Breast epithelium (tissue), 4 donors: ENCODE measurements around the gene FAM13B. TPM values are rescaled to one million over a fixed set of nuclear protein-coding genes. Genes with fewer than 3 reads are reported as not detected.
A peak's percentile ranks its signal among the peaks of the same experiment; 100 is the strongest.

Experiments used
- DNase-seq, 2 donors: peaks; one replicate each; pipeline ENCODE4 v3.0.0-alpha.2; 2019; ENCODE audit warnings: low spot score in 2 of 2
- H3K27ac ChIP-seq, 2 donors: fragments of 200-600 bp; sonication (generic) in 1 of 2; one replicate each; pipeline ENCODE4 v1.5.1; 2016 to 2019; ENCODE audit warnings: mild to moderate bottlenecking in 1 of 2
- H3K27me3 ChIP-seq, 2 donors: fragments of 200-600 bp; sonication (generic) in 1 of 2; one replicate each; pipeline versions ENCODE4 v1.5.1 to v1.6.0; 2017 to 2019; ENCODE audit warnings: control low read depth in 1 of 2, mild to moderate bottlenecking in 1 of 2
- H3K36me3 ChIP-seq: fragments of 200-600 bp; one replicate; pipeline ENCODE4 v1.5.1; 2019
- H3K4me1 ChIP-seq, 2 donors: fragments of 200-600 bp; sonication (generic); one replicate each; pipeline ENCODE4 v1.5.1; 2016 to 2019; ENCODE audit warnings: control low read depth in 1 of 2
- H3K4me3 ChIP-seq, 3 donors: fragments of 200-600 bp; sonication (generic); 1 replicate in 2 of 3; 2 replicates in 1 of 3; pipeline ENCODE4 v1.5.1; 2016 to 2019; ENCODE audit warnings: mild to moderate bottlenecking in 3 of 3, moderate library complexity in 2 of 3
- H3K9me3 ChIP-seq, 2 donors: fragments of 200-600 bp; sonication (generic) in 1 of 2; one replicate each; pipeline ENCODE4 v1.5.1; 2016 to 2019; ENCODE audit warnings: control low read depth in 1 of 2
- POLR2A ChIP-seq: fragments of 450-650 bp; IDR thresholded peaks from one replicate; pipeline ENCODE4 v1.6.1; 2016; ENCODE audit warnings: antibody characterized with exemption, mild to moderate bottlenecking, moderate library complexity
- POLR2AphosphoS5 ChIP-seq, 3 donors: sonication (generic); formaldehyde crosslinking; IDR thresholded peaks; one replicate each; pipeline ENCODE4 v1.6.1; 2017; ENCODE audit warnings: antibody characterized with exemption in 3 of 3
- intact Hi-C: fragments of 100-400 bp; cut with DNase I; formaldehyde crosslinking; loops from one replicate; pipeline ENCODE4 v1.15.1; 2023; ENCODE audit warnings: low total_unique reads
- total RNA-seq, 3 donors: library from RNA; depleted of rRNA; stranded (reverse); fragments of >200 nt; gene quantifications; one replicate each; pipeline ENCODE4 v1.1.0, GENCODE V29; 2016
- TF ChIP-seq, protein P1 (sequence below), 3 donors: fragments of 450-650 bp; IDR thresholded peaks; one replicate each; pipeline ENCODE4 v1.5.1; 2016 to 2017; ENCODE audit warnings: antibody characterized with exemption in 3 of 3, mild to moderate bottlenecking in 3 of 3, moderate library complexity in 3 of 3

The FAM13B gene
- total RNA-seq, 3 donors from 2014 or later = 42.7 to 55.8 (median 52.4) TPM

- Histone ChIP-seq H3K9me3 (no peaks in the 10 kb centered on the region), H3K4me3 (no peak overlapping the region), H3K27me3 (no peaks in the 10 kb centered on the region), H3K27ac (no peak overlapping the region), H3K4me1 (no peaks in the 10 kb centered on the region), H3K36me3 (no peaks in the 10 kb centered on the region)
- DNase-seq = no peak
- intact Hi-C loops = no loop called here
- TF ChIP-seq POLR2AphosphoS5 (IDR thresholded peaks at IDR 0.05) (no peak), POLR2A (no peak)
- TF ChIP-seq, protein P1, sequence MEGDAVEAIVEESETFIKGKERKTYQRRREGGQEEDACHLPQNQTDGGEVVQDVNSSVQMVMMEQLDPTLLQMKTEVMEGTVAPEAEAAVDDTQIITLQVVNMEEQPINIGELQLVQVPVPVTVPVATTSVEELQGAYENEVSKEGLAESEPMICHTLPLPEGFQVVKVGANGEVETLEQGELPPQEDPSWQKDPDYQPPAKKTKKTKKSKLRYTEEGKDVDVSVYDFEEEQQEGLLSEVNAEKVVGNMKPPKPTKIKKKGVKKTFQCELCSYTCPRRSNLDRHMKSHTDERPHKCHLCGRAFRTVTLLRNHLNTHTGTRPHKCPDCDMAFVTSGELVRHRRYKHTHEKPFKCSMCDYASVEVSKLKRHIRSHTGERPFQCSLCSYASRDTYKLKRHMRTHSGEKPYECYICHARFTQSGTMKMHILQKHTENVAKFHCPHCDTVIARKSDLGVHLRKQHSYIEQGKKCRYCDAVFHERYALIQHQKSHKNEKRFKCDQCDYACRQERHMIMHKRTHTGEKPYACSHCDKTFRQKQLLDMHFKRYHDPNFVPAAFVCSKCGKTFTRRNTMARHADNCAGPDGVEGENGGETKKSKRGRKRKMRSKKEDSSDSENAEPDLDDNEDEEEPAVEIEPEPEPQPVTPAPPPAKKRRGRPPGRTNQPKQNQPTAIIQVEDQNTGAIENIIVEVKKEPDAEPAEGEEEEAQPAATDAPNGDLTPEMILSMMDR (IDR thresholded peaks at IDR 0.05) = no peak
Measured at GRCh38 chr5:138025285-138025684, 7.6 kb downstream of the FAM13B start.

DNA sequence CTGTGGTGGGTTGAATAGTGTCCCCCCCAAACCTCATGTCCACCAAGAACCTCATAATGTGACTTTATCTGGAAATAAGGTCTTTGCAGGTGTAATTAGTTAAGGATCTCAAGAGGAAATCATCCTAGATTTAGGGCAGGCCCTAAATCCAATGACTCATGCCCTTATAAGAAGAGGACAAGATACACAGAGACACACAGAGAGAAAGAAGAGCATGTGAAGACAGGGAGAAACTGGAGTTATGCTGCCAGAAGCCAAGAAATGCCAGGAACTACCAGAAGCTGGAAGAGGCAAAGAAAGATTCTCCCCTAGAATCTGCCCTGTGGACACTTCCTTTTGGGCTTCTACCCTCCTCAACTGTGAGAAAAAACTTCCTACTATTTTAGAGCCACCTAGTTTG is 8.8 kb downstream of the FAM13B start:
- intact Hi-C loops = no loop called here
- Histone ChIP-seq H3K27me3 (no peaks in the 10 kb centered on the region), H3K36me3 (no peaks in the 10 kb centered on the region), H3K4me3 (no peak overlapping the region), H3K4me1 (no peaks in the 10 kb centered on the region), H3K9me3 (no peaks in the 10 kb centered on the region), H3K27ac (peak overlapping the region in 1 of 2 donors; percentile 0)
- DNase-seq = no peak
- TF ChIP-seq POLR2A = no peak
- no peak for TF ChIP-seq POLR2AphosphoS5 (IDR thresholded peaks at IDR 0.05)
- TF ChIP-seq, protein P1 (IDR thresholded peaks at IDR 0.05) = no peak

DNA sequence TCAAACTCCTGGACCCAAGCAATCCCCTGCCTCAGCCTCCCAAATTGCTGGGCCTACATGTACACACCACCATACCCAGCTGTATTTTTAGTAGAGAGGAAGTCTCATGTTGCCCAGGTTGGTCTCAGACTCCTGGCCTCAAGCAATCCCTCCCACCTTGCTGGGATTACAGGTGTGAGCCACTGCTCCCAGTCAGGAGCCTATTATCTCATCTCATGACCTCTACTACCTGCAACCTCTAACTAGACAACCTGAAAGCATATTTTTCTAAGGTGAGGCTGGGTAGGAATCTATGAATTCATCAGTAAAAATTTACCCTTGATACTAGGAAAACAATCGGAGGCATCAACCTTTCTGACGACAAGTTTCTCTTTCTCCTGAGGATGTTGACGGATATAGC is 10.0 kb downstream of the FAM13B start:
- DNase-seq = no peak
- Histone ChIP-seq H3K9me3 (no peaks in the 10 kb centered on the region), H3K4me1 (no peaks in the 10 kb centered on the region), H3K36me3 (no peaks in the 10 kb centered on the region), H3K27ac (no peak overlapping the region), H3K4me3 (no peak overlapping the region), H3K27me3 (no peaks in the 10 kb centered on the region)
- intact Hi-C loops = no loop called here
- TF ChIP-seq POLR2A (no peak), POLR2AphosphoS5 (IDR thresholded peaks at IDR 0.05) (no peak)
- TF ChIP-seq, protein P1 (IDR thresholded peaks at IDR 0.05) = no peak

- DNase-seq = no peak
- no peaks in the 10 kb centered on the region for H3K4me1 ChIP-seq
- intact Hi-C loops = no loop called here
- no peak overlapping the region for H3K27ac ChIP-seq
- no peaks in the 10 kb centered on the region for H3K36me3 ChIP-seq
- no peaks in the 10 kb centered on the region for H3K9me3 ChIP-seq
- H3K4me3 ChIP-seq = no peak overlapping the region
- H3K27me3 ChIP-seq = no peaks in the 10 kb centered on the region
- no peak for TF ChIP-seq POLR2A
Measured at GRCh38 chr5:138021771-138022170, 11.1 kb downstream of the FAM13B start.

DNA sequence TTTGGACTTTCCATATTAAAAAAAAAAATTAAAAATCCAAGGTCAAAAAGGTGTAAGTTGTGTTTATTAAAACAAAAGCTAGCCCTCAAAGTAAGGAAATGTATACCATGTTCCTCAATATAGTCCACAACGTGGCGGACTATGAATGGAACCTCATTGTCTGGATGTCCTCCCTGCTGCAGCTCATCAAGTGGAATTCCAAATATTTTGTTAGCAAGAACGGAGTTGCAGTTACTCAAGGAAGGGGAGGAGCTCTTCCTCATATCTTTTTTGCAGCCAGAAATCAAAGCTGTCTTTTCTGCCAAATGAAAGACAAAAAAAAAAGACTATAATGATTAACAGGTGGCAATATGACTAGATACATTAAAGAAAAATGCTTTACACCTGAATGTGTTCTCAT is 14.0 kb downstream of the FAM13B start:
- Histone ChIP-seq H3K27ac (no peak overlapping the region), H3K27me3 (no peaks in the 10 kb centered on the region), H3K4me1 (no peaks in the 10 kb centered on the region), H3K4me3 (no peak overlapping the region), H3K36me3 (no peaks in the 10 kb centered on the region), H3K9me3 (no peaks in the 10 kb centered on the region)
- DNase-seq = no peak
- intact Hi-C loops = no loop called here
- no peak for TF ChIP-seq POLR2AphosphoS5 (IDR thresholded peaks at IDR 0.05)
- TF ChIP-seq, protein P1 (IDR thresholded peaks at IDR 0.05) = no peak
- TF ChIP-seq POLR2A = no peak

DNA sequence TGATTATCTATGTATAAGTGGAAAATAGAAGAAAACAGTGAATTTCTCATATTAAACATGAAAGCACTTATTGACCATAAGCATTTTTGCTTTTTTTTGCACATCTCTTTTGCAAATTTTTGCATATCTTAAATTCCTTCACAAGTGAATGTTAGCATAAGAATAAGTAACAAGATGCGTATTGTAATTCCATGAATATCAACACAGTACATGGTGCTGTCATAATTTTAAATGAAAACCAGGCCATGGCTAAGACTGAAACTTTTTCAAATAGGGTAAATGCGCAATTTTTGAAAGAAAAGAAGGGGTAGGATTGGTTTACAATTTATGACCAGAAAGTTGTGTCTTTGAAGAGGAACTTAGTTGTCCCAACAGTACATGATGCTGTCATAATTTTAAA is 17.0 kb downstream of the FAM13B start:
- Histone ChIP-seq H3K27ac (no peak overlapping the region), H3K36me3 (no peaks in the 10 kb centered on the region), H3K9me3 (no peaks in the 10 kb centered on the region), H3K4me1 (no peaks in the 10 kb centered on the region), H3K4me3 (no peak overlapping the region), H3K27me3 (no peaks in the 10 kb centered on the region)
- intact Hi-C loops = no loop called here
- TF ChIP-seq, protein P1 (IDR thresholded peaks at IDR 0.05) = no peak
- TF ChIP-seq POLR2A (no peak), POLR2AphosphoS5 (IDR thresholded peaks at IDR 0.05) (no peak)
- no peak for DNase-seq
